Uterus (tissue), 2 donors: ENCODE results near the gene RAPGEF2.

Experiments
- CTCF ChIP-seq, 4 experiments: fragments of 200-600 bp in 2 of 4; fragments of 450-650 bp in 2 of 4; sonication (generic) in 2 of 4; IDR thresholded peaks; one replicate each; pipeline ENCODE4 v1.5.1; 2016 to 2019; ENCODE audit warnings: antibody characterized with exemption in 4 of 4, mild to moderate bottlenecking in 2 of 4, moderate library complexity in 1 of 4
- POLR2A ChIP-seq, 2 donors: fragments of 450-650 bp; IDR thresholded peaks; one replicate each; pipeline ENCODE4 v1.6.1; 2016; ENCODE audit warnings: antibody characterized with exemption in 2 of 2, mild to moderate bottlenecking in 1 of 2, moderate library complexity in 1 of 2

- TF ChIP-seq CTCF (IDR thresholded peaks at IDR 0.05) (no peak), POLR2A (IDR thresholded peaks at IDR 0.05) (no peak)
Measured at GRCh38 chr4:159268607-159269006, 165.7 kb downstream of the RAPGEF2 start.
